Thyroid gland (tissue), 4 donors: ENCODE measurements around the gene ARF6.

Source experiments
- CTCF ChIP-seq, 6 experiments: fragments of 200-600 bp in 3 of 6; fragments of 450-650 bp in 3 of 6; sonication (generic) in 3 of 6; IDR thresholded peaks; one replicate each; pipeline ENCODE4 v1.5.1; 2016 to 2019; ENCODE audit warnings: antibody characterized with exemption in 6 of 6, mild to moderate bottlenecking in 2 of 6, inconsistent platforms in 1 of 6, moderate library complexity in 1 of 6
- POLR2A ChIP-seq, 2 donors: fragments of 450-650 bp; IDR thresholded peaks; one replicate each; pipeline ENCODE4 v1.6.1; 2017; ENCODE audit warnings: antibody characterized with exemption in 2 of 2, mild to moderate bottlenecking in 2 of 2, moderate library complexity in 1 of 2

DNA sequence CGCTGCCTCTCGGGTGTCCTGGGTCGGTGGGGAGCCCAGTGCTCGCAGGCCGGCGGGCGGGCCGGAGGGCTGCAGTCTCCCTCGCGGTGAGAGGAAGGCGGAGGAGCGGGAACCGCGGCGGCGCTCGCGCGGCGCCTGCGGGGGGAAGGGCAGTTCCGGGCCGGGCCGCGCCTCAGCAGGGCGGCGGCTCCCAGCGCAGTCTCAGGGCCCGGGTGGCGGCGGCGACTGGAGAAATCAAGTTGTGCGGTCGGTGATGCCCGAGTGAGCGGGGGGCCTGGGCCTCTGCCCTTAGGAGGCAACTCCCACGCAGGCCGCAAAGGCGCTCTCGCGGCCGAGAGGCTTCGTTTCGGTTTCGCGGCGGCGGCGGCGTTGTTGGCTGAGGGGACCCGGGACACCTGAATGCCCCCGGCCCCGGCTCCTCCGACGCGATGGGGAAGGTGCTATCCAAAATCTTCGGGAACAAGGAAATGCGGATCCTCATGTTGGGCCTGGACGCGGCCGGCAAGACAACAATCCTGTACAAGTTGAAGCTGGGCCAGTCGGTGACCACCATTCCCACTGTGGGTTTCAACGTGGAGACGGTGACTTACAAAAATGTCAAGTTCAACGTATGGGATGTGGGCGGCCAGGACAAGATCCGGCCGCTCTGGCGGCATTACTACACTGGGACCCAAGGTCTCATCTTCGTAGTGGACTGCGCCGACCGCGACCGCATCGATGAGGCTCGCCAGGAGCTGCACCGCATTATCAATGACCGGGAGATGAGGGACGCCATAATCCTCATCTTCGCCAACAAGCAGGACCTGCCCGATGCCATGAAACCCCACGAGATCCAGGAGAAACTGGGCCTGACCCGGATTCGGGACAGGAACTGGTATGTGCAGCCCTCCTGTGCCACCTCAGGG, 679 bp downstream of the ARF6 start:
- TF ChIP-seq CTCF (IDR thresholded peaks at IDR 0.05): no peak
- no peak for TF ChIP-seq POLR2A (IDR thresholded peaks at IDR 0.05)
